Activated CD4-positive, alpha-beta T cell treated with anti-CD3 and anti-CD28 coated beads for 1 hour (primary cell): ENCODE measurements around the gene GOLIM4.
"Not testable (repeated sequence)": the region's sequence is repeated elsewhere in the genome, so short reads cannot be mapped to it uniquely, and the experiment has no call there.

Experiments used
- DNase-seq: peaks from one replicate; pipeline ENCODE4 v3.0.0-alpha.2; 2020

The GOLIM4 gene

DNA sequence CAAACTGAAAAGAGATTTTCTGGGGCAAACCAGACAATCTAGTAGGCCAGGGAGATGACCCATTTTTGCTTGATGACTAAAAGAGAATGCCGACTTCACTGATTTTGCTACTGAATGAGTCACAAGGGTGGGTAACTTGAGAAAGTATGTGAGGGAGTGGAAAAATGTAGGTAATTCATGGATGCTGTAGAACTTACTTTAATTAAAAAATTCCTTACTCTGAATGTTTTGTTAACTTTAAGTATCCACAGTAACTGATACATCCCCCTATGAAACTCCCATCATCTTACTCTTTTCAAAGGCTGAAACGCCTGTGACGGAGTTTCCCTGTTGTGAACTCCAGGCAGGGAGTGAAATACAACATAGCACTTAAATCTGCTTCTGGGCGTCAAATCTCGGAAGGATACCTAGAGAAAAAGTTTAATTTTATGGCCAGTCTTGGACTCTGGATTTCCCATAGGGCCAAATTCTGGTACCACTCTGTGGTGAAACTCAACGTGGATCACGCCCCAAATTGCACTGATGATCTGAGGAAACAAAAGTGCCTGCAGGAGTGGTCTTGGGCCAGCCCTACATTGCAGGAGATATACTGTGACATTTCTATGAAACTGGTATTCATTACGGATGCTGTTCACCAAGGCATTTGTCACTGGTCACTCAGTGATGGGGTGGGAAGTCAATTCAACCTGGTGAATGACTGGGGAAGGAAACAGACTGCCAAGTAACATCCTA is 24.0 kb downstream of the GOLIM4 start:
- DNase-seq: no peak

DNA sequence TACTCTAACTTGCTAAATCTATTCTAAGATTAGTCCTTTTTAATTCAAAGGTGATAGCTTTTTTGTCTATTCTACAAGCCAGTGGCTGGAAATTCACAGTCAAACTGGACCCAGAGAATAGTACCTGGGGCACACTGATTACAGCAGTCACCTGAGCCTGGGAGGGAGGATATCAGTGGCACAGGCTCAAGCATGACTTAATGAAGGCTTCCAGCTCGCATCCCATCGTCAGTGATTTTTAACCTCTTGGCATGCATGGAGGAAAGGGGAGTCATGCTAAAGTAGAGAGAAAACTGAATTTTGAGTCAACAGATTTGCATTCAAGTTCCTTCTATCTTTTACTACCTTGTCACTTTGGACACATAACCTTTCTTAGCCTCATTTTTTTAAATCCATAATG is 24.8 kb downstream of the GOLIM4 start:
- DNase-seq: no peak

DNA sequence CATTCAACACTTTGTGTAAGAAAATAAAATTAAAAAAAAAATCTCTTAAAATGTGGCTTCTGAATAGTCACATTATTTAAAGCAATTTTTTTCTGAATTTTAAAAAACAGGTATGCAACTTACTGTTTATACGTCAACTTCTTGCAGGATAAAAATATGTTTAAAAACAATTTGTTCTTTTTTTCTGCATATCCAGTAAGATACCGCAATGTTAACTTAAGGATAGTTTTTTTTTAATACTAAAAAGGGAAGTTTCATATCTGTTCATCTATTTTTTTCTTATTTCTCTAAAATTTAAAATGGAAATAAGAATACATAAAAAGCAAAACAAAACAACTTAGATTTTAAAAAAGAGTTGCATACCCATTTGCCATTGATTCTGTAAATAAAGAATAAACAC is 27.4 kb downstream of the GOLIM4 start:
- no peak for DNase-seq

DNA sequence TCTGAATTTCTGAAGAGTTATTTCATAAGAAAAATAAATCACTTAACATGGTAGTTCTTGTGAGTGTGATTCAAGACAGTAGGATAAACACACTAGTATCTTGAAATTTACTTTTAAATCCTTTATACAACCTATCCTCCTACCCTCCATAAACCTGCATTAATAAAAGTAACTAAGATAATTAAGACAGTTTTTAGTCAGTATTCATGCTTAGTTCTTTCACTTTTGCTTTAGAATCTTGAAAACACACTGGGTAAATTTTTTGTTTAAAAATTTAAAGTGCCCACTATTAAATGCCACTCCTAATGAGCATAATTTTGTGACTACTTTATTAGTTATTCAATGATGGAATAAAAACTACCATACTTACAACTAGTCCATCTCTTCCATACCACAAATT is 28.8 kb downstream of the GOLIM4 start:
- DNase-seq: no peak

DNA sequence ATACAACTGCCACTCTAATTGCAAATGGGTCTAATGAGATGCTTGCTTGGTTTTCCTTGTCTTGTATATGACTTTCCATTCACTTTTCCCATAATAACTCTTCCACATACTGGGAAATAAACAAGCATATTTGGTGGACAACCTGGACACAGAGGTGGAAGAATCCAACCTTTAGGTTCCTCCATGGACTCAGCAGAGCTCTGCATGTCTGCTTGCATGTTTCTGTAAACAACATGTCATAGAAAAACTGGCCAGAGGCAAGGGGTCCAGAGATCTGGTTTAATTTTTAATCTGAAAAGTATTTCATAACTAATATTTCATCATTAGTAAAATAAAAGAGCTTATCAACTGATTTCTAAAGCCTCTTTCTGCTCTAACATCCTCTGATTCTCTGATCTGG is 30.2 kb downstream of the GOLIM4 start:
- no peak for DNase-seq

DNA sequence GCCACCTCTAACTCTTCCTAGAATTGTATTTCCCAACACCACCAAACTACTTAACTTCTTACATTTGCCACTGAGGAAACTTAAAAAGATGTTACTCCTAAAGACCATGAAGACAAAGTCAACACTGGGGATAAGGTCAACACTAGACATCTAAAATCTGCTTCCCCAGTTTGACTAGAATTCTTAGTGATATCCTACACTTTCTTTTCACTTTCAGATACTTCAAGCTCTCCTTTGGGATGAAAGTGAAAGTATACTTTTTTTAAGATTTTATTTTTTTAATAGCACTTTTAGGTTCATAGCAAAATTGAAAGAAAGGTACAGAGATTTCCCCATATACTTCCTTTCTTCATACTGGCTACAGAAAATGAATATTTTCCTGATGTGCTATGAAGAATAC is 32.6 kb downstream of the GOLIM4 start:
- DNase-seq: no peak

DNA sequence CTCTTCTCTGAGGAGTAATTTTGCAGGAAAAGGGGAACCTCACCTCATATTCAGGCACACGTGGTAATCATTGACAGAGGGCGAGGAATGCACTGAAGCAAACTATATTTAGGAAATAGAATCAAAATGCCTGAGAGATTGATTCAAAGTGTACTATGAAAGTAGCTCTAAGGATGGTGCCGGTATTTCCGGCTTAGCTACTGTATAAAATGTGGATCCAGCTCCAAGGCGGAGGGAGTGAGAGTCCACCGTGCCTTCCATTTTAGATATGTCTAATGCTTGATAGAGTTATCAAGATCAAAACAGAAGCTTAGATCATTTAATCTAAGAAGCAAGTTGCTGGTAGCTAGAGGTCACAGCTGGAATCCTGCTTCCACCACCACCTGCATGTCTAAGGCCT is 33.0 kb downstream of the GOLIM4 start:
- no peak for DNase-seq

DNA sequence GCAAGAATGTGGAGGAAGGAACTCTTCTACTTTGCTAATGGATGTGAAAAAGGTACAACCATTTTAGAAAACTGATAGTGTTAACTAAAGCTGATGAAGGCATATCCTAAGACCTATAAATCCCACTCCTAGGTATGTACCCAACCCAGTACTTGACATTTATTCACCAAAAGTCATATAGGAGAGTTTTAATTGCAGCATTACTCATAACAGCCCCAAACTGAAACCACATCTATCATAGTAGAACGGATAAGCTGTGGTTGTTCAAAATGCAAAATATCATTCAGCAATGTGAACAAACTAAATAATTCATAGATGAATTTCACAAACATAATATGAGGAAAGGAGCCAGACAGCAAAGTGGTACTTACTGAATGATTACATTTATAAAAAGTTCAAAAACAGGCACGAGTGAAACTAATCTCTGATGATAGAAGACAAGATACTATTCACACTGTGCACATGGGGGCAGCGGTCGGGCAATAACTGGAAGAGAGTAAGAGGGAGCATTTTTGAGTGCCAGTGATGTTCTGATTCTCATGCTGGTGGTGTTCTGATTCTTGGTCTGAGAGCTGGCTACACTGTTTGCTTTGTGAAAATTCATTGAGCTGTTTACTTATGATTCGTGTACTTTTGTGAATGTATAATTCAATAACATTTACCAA is 34.3 kb downstream of the GOLIM4 start:
- DNase-seq: no peak

DNA sequence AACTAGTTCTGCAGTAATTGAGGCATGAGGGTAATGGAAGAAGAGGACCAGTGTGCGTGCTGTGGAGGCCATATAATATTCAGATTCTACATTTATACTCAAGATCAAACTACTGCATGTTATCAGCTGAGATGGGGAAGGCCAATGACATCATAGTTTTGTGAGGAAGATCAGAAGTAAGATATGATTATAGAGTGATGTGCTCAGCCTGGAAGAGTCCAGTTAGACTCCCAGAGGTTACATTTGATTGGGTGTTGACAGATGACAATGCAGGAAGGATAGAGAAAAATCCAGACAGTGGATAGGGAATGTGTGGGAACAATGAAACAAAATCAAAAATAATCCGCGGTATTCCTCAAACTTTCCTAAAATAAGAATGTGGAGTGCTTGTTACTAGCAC is 35.4 kb downstream of the GOLIM4 start:
- no peak for DNase-seq

DNA sequence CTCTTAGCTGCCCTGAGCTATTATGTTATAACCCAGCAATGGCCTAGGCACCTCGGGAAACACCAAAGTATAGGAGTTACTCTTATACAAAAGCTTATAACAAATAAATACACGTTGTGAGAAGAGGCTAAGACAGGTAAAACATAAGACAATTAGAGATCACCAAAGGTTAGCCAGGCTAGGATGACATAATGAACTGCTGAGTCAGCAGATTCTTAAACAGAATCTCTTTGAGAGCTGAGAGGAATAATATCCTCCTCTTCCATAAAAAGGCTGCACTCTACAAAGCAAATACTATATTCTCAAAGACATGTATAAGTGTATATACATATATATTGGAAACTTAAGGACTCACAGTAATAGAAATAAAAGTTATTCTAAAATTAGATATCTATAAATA is 37.2 kb downstream of the GOLIM4 start:
- DNase-seq: no peak

DNA sequence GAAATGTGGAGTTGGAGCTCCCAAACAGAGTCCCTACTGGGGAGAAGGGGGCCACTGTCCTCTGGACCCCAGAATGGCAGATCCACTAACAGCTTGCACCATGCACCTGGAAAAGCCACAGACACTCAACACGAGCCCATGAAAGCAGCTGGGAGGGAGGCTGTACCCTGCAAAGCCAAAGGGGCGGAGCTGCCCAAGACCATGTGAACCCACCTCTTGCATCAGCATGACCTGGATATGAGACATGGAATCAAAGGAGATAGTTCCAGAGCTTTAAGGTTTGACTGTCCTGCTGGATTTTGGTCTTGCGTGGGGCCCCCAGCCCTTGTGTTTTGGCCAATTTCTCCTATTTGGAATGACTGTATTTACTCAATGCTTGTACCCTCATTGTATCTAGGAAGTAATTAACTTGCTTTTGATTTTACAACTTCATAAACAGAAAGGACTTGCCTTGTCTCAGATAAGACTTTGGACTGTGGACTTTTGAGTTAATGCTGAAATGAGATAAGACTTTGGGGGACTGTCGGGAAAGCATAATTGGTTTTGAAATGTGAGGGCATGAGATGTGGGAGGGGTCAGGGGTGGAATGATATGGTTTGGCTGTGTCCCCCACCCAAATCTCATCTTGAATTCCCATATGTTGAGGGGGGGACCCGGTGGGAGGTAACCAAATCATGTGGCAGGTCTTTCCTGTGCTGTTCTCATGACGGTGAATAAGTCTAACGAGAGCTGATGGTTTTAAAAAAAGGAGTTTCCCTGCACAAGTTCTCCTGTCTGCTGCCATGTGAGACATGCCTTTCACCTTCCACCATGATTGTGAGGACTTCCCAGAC is 39.1 kb downstream of the GOLIM4 start:
- DNase-seq: not testable (repeated sequence)

DNA sequence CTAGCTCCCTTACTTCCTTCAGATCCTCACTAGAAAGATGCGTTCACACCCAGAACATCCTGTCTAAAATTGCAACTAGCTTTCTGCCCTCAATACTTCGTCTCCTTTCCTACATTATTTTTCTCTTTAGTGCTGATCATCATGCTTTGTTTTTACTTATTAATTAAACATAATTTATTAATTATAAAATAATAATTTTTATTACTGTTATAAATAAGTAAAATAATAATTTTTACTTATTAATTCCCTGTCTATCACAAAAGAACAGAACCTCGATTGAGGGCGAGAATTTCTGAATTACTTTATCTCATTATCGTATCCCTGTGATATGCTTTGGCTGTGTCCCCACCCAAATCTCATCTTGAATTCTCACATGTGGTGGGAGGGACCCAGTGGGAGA is 41.3 kb downstream of the GOLIM4 start:
- no peak for DNase-seq

DNA sequence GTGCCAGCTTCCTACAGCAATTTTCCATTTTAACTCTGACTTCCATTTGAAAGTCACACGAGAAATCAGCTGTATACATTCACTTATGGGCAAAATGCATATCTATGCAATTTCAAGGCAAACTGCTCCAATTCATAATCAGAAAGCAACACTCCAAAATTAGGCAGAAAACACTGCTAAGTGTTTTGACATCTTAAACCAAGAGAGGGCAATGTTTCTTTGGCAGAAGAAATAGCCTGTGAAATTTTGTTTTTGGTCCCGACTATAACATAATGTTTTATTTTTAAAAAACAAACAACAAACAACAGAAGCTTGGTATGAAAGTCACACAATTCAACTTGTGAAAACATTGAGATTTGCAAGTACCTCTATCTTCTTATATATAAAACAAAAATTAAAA is 42.6 kb downstream of the GOLIM4 start:
- DNase-seq: no peak

DNA sequence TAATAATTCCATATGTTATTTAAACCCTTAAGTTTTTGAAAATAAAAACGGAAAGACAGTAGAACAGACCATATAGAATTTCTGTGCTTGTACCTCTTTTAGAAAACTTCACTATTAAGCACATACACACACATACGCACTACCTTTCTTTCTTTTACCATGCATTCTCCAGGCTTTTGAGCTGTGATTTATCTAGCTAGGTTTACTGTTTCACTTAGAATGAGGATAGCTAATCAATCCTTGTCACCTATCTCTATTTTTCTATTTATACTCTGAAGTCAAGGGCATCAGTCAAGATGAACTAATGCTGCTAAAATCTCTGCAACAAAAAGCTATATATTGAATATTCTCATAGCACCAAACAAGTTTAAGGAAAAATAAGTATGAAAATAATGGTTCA is 43.2 kb downstream of the GOLIM4 start:
- no peak for DNase-seq

DNA sequence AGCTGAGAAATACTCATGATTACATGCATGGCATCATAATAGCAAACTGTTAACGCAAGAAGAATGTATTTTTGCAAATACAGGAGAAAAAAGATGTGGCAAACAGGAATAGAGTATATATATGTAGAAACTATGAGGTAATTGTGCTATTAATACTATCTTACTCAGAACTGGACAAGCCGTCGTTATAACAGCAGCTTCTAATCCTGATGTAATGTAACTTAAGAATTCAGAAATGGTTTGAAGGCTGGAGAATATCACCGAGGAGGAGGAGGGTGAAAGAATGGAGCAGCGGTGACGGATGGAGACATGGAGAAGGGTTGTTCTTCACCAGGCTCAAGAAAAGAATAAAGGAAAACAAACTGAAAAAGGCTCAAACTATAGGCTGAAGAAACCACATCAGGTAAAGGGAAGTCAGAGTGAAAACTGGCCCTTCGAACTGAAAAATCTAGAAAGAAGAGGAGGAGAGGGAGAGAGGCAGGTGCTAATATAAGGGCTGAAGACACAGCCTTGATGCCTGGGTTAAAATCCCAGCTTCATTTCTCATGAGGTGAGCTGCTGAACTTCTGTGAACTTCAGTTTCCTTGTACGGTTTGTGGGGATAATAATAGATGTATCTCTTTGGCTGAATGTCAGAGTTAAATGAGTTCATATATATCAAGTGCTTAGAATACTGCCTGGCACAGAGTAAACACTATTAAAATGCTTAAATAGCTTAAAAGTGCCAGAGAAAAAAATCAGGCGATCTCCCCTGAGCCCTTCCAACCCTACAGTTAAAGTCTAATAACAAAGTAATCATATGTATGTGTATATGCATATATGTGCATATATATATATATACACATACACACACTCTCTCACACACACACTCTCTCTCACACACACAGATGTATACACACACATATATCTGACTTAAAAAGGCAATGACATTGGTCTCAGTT is 43.9 kb downstream of the GOLIM4 start:
- no peak for DNase-seq

DNA sequence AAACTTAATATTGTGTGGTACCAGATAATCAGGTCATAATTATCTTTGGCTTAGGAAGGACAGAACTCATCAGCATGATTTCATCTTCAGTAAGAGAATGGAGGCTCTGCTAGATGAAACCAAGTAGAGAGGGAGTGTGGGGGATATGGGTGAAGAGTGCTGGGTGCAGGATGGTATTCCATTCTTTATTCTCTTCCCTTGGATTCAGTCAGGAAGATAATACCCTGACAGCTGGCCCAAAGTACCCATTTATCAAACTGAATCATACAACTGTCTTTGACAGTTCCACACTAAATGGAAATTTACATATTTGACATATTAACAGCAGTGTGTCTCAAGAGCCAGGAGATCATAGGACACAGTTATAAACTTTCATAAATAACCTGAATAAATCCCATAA is 44.7 kb downstream of the GOLIM4 start:
- no peak for DNase-seq

DNA sequence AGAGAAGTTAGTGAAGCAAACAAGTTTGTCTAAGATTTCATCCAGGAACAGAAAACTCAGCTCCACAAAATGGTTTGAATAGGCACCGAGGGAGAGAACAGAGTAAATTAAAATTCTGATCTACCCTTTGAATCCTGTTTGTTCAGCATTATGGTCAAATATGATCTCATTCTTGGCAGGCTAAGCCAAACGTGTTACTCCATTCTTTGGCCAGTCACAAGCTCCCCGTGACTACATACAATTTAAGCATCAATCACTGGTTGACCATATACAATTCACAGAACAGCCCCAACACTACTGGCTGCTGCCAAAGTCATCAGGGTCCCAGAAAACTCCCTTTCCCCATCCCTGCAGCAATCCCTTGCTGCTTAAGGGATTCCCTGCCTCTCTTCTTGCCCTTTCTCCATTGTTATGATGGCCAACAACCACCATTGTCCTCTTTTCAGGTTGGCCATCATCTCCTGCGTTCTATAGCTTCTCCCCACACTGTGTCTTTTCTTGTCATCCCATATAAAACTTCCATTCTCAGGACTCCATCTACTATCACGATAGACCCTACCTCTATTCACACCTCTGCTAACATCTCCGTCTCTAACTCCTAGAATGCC is 46.3 kb downstream of the GOLIM4 start:
- DNase-seq: no peak

DNA sequence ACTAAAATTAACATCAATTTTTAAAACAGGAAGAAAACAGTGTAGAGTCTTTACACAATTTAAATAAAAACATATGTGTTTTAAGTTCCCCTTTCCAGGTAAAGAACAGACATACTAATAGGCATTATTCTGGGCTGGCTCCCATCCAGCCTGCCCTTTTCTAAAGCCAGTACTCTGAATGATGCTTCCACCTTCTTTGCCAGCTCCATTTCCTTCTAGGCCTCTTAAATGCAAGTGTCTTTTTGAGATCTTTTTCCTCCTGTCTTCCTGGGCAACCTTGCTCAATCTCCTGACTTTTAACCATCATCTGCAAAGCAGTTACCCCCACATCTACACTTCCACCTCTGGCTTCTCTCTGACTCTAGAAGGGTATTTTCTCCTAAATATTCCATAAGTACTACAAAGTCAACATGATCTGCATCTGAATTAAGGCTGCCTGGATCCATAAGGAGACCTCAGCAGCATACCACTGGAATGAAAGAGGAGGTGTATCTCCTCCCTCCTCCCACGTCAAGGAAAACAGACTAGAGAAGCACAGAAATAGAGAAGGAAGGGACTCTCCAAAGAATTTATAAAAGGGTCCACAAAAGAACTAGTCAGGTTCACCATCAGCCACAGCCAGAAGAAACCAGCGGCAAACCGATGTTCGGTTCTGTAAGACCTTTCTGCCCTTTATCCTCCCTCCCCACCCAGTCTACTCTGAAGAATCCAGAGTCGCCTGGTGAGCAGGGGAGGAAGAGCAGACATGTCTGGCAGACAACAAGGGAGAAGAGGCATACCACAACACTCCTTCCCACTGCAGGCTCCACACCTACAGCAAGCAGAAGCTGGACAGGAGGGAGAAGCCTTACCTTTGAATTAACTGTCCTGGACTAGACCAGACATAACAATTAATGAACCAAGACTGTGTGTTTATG is 47.1 kb downstream of the GOLIM4 start:
- DNase-seq: no peak

DNA sequence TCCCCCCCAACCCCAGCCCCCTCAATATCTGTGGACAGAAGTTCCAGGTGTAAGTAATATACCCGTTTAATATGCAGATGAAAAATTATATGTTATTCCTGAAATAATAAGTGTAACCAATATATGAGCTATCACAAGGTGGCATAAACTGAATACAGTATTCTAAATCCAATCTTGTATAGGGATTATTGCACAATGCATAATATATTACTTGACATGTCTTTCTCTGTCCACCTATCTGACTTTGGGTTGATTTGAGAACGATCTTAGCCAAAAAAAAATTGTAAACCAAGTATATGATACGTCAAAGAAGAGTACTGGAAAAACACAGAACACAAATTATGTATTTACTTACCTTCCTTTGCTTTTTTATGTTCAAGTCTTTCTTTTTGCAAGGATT is 47.8 kb downstream of the GOLIM4 start:
- no peak for DNase-seq

DNA sequence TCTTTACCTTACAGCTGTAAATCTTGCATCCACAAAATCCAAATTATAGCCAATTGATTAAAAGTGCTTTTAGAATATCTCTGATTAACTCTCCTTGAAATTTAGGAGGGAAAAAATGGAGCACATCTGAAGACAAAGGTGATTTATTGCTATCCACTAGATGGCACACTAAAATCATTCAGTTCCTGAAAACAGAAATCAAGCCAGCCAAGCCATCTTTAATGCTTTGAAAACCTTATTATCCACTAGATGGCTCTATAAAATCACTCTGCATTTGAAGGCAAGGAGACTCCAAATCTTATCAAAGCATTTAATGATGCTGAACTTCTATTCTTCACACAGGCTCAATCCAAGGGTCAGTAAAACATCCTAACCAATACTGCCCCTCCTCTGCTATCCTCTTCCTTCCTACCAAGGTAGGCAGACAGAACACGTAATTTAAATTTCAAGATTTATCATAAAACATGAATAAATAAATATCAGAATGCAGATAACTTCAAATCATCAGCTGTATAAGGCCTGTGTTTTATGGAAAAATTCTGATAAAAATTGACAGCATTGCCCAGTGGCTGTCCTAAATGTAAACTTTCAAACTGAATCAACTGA is 48.4 kb downstream of the GOLIM4 start:
- no peak for DNase-seq

DNA sequence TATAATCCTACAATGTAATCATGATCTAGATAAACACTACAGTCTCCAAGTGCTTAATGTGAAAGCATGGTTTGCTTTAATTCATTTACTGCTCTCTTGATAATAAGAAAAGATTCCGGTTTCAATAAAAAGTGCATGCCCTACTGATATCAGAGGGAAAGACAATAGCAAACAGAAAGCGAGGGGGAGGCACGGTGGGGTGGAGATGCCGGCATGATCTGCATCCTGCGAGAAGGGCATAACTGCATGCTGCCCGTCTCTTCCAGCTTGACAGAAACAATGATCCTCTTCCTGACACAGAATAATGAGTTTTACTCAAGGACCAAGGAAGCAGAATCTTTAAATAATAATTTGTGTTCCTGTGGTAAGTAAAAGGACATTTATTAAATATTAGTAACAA is 51.7 kb downstream of the GOLIM4 start:
- DNase-seq: no peak
